Smooth muscle cell (in vitro differentiated cells): Measurements from ENCODE around the gene RAB40A. TPM values are rescaled to one million over a fixed set of nuclear protein-coding genes. Genes with fewer than 3 reads are reported as not detected.

ENCODE experiments used
- DNase-seq: peaks from one replicate; lab custom pipeline; 2025; ENCODE audit not compliant: unreplicated experiment; lab: John Stamatoyannopoulos, UW
- H2AFZ ChIP-seq: fragments of 200-600 bp; sonication (generic); 2 replicates; pipeline ENCODE4 v1.6.0; 2016; ENCODE audit warnings: antibody characterized with exemption, low read depth, mild to moderate bottlenecking
- H3F3A ChIP-seq: fragments of 200-600 bp; sonication (generic); 2 replicates; pipeline ENCODE4 v1.6.0; 2017; ENCODE audit warnings: antibody characterized with exemption, low read depth
- H3K27ac ChIP-seq: fragments of 200-600 bp; sonication (generic); 2 replicates; pipeline ENCODE4 v1.5.1; 2016; ENCODE audit warnings: low read depth, mild to moderate bottlenecking
- H3K27me3 ChIP-seq: fragments of 200-600 bp; sonication (generic); 2 replicates; pipeline ENCODE4 v1.6.1; 2016; ENCODE audit warnings: low read depth, mild to moderate bottlenecking
- H3K36me3 ChIP-seq: fragments of 200-600 bp; sonication (generic); 2 replicates; pipeline ENCODE4 v1.5.1; 2016; ENCODE audit warnings: low read depth
- H3K4me1 ChIP-seq: fragments of 200-600 bp; sonication (generic); 2 replicates; pipeline ENCODE4 v1.5.1; 2016; ENCODE audit warnings: low read depth
- H3K4me2 ChIP-seq: fragments of 200-600 bp; sonication (generic); 2 replicates; pipeline ENCODE4 v1.6.0; 2016; ENCODE audit warnings: mild to moderate bottlenecking
- H3K4me3 ChIP-seq: fragments of 200-600 bp; sonication (generic); 2 replicates; pipeline ENCODE4 v1.5.1; 2016; ENCODE audit warnings: mild to moderate bottlenecking
- H3K79me2 ChIP-seq: fragments of 200-600 bp; sonication (generic); 2 replicates; pipeline ENCODE4 v1.6.0; 2016; ENCODE audit warnings: low read depth, mild to moderate bottlenecking
- H3K9ac ChIP-seq: fragments of 200-600 bp; sonication (generic); 2 replicates; pipeline ENCODE4 v1.6.0; 2016; ENCODE audit warnings: low read depth
- H3K9me3 ChIP-seq: fragments of 200-600 bp; sonication (generic); replicated peaks from 2 replicates; pipeline ENCODE4 v1.5.1; 2016; ENCODE audit warnings: low read depth
- H4K20me1 ChIP-seq: fragments of 200-600 bp; sonication (generic); 2 replicates; pipeline ENCODE4 v1.6.0; 2016; ENCODE audit warnings: low read depth
- CTCF ChIP-seq: fragments of 200-600 bp; sonication (generic); IDR thresholded peaks from 2 replicates; pipeline ENCODE4 v1.5.1; 2017; ENCODE audit warnings: borderline replicate concordance, mild to moderate bottlenecking, antibody characterized with exemption; ENCODE audit not compliant: insufficient read depth, poor library complexity, severe bottlenecking
- WGBS: methylation state at CpG from one replicate; pipeline ENCODE4 v1.1.7; 2016; ENCODE audit warnings: low lambda C conversion rate; 5-methylcytosine and 5-hydroxymethylcytosine counted together
- polyA plus RNA-seq: library from polyadenylated mRNA; unstranded; fragments of >200 nt; fragmentation: Nextera tagmentation; extraction: Ambion mirVana; gene quantifications from 2 replicates; pipeline ENCODE4 v1.2.1, GENCODE V29; 2016
- total RNA-seq: library from RNA; depleted of rRNA; stranded (reverse); fragments of >200 nt; gene quantifications from 2 replicates; pipeline ENCODE4 v1.2.3, GENCODE V29; 2014

Gene RAB40A
- total and polyA plus RNA-seq, 2 experiments from 2014 or later = 0.13 to 0.63 TPM

- Histone ChIP-seq H3K27me3 (no peaks in the 10 kb centered on the region), H3K9ac (no peak overlapping the region), H4K20me1 (no peaks in the 10 kb centered on the region), H3K4me1 (no peaks in the 10 kb centered on the region), H3K36me3 (no peaks in the 10 kb centered on the region), H3K27ac (no peak overlapping the region), H3K4me2 (no peak overlapping the region), H3K4me3 (no peak overlapping the region), H2AFZ (no peak overlapping the region), H3F3A (no peaks in the 10 kb centered on the region), H3K9me3 (no peaks in the 10 kb centered on the region), H3K79me2 (no peaks in the 10 kb centered on the region)
- 61% methylated on average over 1 of the region's 1 CpG for WGBS
- no peak for DNase-seq
- no peak for TF ChIP-seq CTCF
These were observed 41.0 kb upstream of the RAB40A start for GRCh38 chrX:103560256-103560655.

GRCh38 chrX:103556963-103557612 is 37.8 kb upstream of the RAB40A start:
- Histone ChIP-seq H3K36me3 (no peaks in the 10 kb centered on the region), H4K20me1 (no peaks in the 10 kb centered on the region), H3K79me2 (no peaks in the 10 kb centered on the region), H3K4me1 (no peaks in the 10 kb centered on the region), H3F3A (no peaks in the 10 kb centered on the region), H3K27me3 (no peaks in the 10 kb centered on the region), H3K9me3 (no peaks in the 10 kb centered on the region), H3K9ac (no peak overlapping the region), H3K4me2 (no peak overlapping the region), H3K4me3 (no peak overlapping the region), H3K27ac (no peak overlapping the region), H2AFZ (no peak overlapping the region)
- DNase-seq = no peak
- WGBS = 43% methylated on average over 2 of the region's 2 CpGs
- TF ChIP-seq CTCF = no peak

GRCh38 chrX:103554687-103555424 is 35.6 kb upstream of the RAB40A start:
- Histone ChIP-seq H3K4me3 (peak overlapping the region; percentile 57), H4K20me1 (no peaks in the 10 kb centered on the region), H3K9ac (peak overlapping the region; percentile 88), H2AFZ (peak overlapping the region; percentile 99), H3F3A (no peaks in the 10 kb centered on the region), H3K27ac (peak overlapping the region; percentile 29), H3K36me3 (no peaks in the 10 kb centered on the region), H3K79me2 (no peaks in the 10 kb centered on the region), H3K9me3 (no peaks in the 10 kb centered on the region), H3K4me2 (peak overlapping the region; percentile 91), H3K27me3 (no peaks in the 10 kb centered on the region), H3K4me1 (no peaks in the 10 kb centered on the region)
- no peak for DNase-seq
- no peak for TF ChIP-seq CTCF
- WGBS = 33% methylated on average over 19 of the region's 19 CpGs
